HG03135 (cell line): Measurements from ENCODE around the gene SLC38A1.
"Not testable (repeated sequence)": the region's sequence is repeated elsewhere in the genome, so short reads cannot be mapped to it uniquely, and the experiment has no call there.

Experiments
- ATAC-seq: cut with Tn5 transposase; IDR thresholded peaks from one replicate; pipeline ENCODE4 v1.9.1; 2021; ENCODE audit warnings: mild to moderate bottlenecking, moderate library complexity; ENCODE audit not compliant: unreplicated experiment

The SLC38A1 gene

GRCh38 chr12:46177025-46177424, 91.8 kb downstream of the SLC38A1 start:
- no peak for ATAC-seq

GRCh38 chr12:46174919-46175318, 93.9 kb downstream of the SLC38A1 start:
- no peak for ATAC-seq

GRCh38 chr12:46174061-46174662, 94.7 kb downstream of the SLC38A1 start:
- no peak for ATAC-seq

- ATAC-seq = no peak
Measured at GRCh38 chr12:46168426-46168825, 100.4 kb downstream of the SLC38A1 start.

GRCh38 chr12:46167412-46167811, 101.4 kb downstream of the SLC38A1 start:
- ATAC-seq = no peak

GRCh38 chr12:46165191-46165590, 103.7 kb downstream of the SLC38A1 start:
- no peak for ATAC-seq

GRCh38 chr12:46164186-46164761, 104.6 kb downstream of the SLC38A1 start:
- ATAC-seq = no peak

- ATAC-seq = not testable (repeated sequence)
Measured at GRCh38 chr12:46162549-46163076, 106.2 kb downstream of the SLC38A1 start.

- no peak for ATAC-seq
Measured at GRCh38 chr12:46160981-46161690, 107.7 kb downstream of the SLC38A1 start.

GRCh38 chr12:46160101-46160980, 108.5 kb downstream of the SLC38A1 start:
- no peak for ATAC-seq

- no peak for ATAC-seq
Measured at GRCh38 chr12:46159309-46159901, 109.4 kb downstream of the SLC38A1 start.

GRCh38 chr12:46158501-46158900, 110.3 kb downstream of the SLC38A1 start:
- ATAC-seq = no peak

GRCh38 chr12:46154221-46154985, 114.4 kb downstream of the SLC38A1 start:
- no peak for ATAC-seq

GRCh38 chr12:46153268-46153872, 115.5 kb downstream of the SLC38A1 start:
- no peak for ATAC-seq

- ATAC-seq = no peak
Measured at GRCh38 chr12:46152456-46152855, 116.4 kb downstream of the SLC38A1 start.

- ATAC-seq = no peak
Measured at GRCh38 chr12:46150735-46151134, 118.1 kb downstream of the SLC38A1 start.

GRCh38 chr12:46149905-46150304, 118.9 kb downstream of the SLC38A1 start:
- ATAC-seq = no peak

- no peak for ATAC-seq
Measured at GRCh38 chr12:46149079-46149464, 119.8 kb downstream of the SLC38A1 start.

- ATAC-seq = no peak
Measured at GRCh38 chr12:46148327-46149078, 120.3 kb downstream of the SLC38A1 start.
